Measurements from ENCODE around the gene STK39. TPM values are rescaled to one million over a fixed set of nuclear protein-coding genes. Genes with fewer than 3 reads are reported as not detected.

The STK39 gene
- total RNA-seq, 4 donors from 2014 or later = 6.4 to 9.0 (median 6.7) TPM

GRCh38 chr2:167929484-167929883, 317.9 kb downstream of the STK39 start:
- no peak overlapping the region for H3K4me3 ChIP-seq (replicated peaks in 1 of 3)
- H3K27ac ChIP-seq = no peak overlapping the region
- H3K4me1 ChIP-seq = no peaks in the 10 kb centered on the region
- no peaks in the 10 kb centered on the region for H3K9me3 ChIP-seq
- intact Hi-C loops (cut with DNase I) = no loop called here
- WGBS, 2 donors = 75 to 83% methylated on average over 3 of the region's 3 CpGs
- no peaks in the 10 kb centered on the region for H3K36me3 ChIP-seq
- TF ChIP-seq CTCF (IDR thresholded peaks at IDR 0.05) (no peak), POLR2A (IDR thresholded peaks at IDR 0.05) (no peak)
- no peaks in the 10 kb centered on the region for H3K27me3 ChIP-seq
- no peak for DNase-seq

GRCh38 chr2:167928434-167928833, 319.0 kb downstream of the STK39 start:
- WGBS, 2 donors = 93 to 95% methylated on average over 6 of the region's 6 CpGs
- Histone ChIP-seq H3K4me3 (replicated peaks in 1 of 3) (no peak overlapping the region), H3K9me3 (no peaks in the 10 kb centered on the region), H3K27ac (no peak overlapping the region), H3K27me3 (no peaks in the 10 kb centered on the region), H3K4me1 (no peaks in the 10 kb centered on the region), H3K36me3 (no peaks in the 10 kb centered on the region)
- DNase-seq = no peak
- no peak for TF ChIP-seq POLR2A (IDR thresholded peaks at IDR 0.05)
- TF ChIP-seq CTCF (IDR thresholded peaks at IDR 0.05) = no peak
- intact Hi-C loops (cut with DNase I) = no loop called here

- no peaks in the 10 kb centered on the region for H3K4me1 ChIP-seq
- DNase-seq = no peak
- WGBS, 2 donors = 71 to 74% methylated on average over 2 of the region's 2 CpGs
- no peak overlapping the region for H3K4me3 ChIP-seq (replicated peaks in 1 of 3)
- intact Hi-C loops (cut with DNase I) = no loop called here
- no peaks in the 10 kb centered on the region for H3K27me3 ChIP-seq
- H3K27ac ChIP-seq = no peak overlapping the region
- H3K9me3 ChIP-seq = no peaks in the 10 kb centered on the region
- TF ChIP-seq POLR2A (IDR thresholded peaks at IDR 0.05) (no peak), CTCF (IDR thresholded peaks at IDR 0.05) (no peak)
- H3K36me3 ChIP-seq = no peaks in the 10 kb centered on the region
Measured at GRCh38 chr2:167925758-167926157, 321.6 kb downstream of the STK39 start.

GRCh38 chr2:167924556-167924955, 322.8 kb downstream of the STK39 start:
- no peak for TF ChIP-seq POLR2A (IDR thresholded peaks at IDR 0.05)
- TF ChIP-seq CTCF (IDR thresholded peaks at IDR 0.05) = no peak
- intact Hi-C loops (cut with DNase I) = no loop called here
- no peak for DNase-seq
- Histone ChIP-seq H3K9me3 (no peaks in the 10 kb centered on the region), H3K27me3 (no peaks in the 10 kb centered on the region), H3K4me1 (no peaks in the 10 kb centered on the region), H3K36me3 (no peaks in the 10 kb centered on the region), H3K4me3 (replicated peaks in 1 of 3) (no peak overlapping the region), H3K27ac (no peak overlapping the region)
- WGBS, 2 donors = 69 to 77% methylated on average over 4 of the region's 4 CpGs

- no peak for TF ChIP-seq POLR2A (IDR thresholded peaks at IDR 0.05)
- no peak for TF ChIP-seq CTCF (IDR thresholded peaks at IDR 0.05)
- DNase-seq = no peak
- 50 to 53% methylated on average over 1 of the region's 1 CpG for WGBS, 2 donors
- no peaks in the 10 kb centered on the region for H3K4me1 ChIP-seq
- H3K27ac ChIP-seq = no peak overlapping the region
- intact Hi-C loops (cut with DNase I) = no loop called here
- H3K4me3 ChIP-seq (replicated peaks in 1 of 3) = no peak overlapping the region
- H3K9me3 ChIP-seq = no peaks in the 10 kb centered on the region
- H3K27me3 ChIP-seq = no peaks in the 10 kb centered on the region
- no peaks in the 10 kb centered on the region for H3K36me3 ChIP-seq
Measured at GRCh38 chr2:167916756-167917155, 330.6 kb downstream of the STK39 start.
